Inflammatory macrophage treated with lipopolysaccharide for 4 hours (primary cell): Measurements from ENCODE around the gene GRK1.
"Not testable (repeated sequence)": the region's sequence is repeated elsewhere in the genome, so short reads cannot be mapped to it uniquely, and the experiment has no call there.

Experiments used
- DNase-seq: peaks from one replicate; pipeline ENCODE4 v3.0.0-alpha.2; 2020

GRK1 gene

DNA sequence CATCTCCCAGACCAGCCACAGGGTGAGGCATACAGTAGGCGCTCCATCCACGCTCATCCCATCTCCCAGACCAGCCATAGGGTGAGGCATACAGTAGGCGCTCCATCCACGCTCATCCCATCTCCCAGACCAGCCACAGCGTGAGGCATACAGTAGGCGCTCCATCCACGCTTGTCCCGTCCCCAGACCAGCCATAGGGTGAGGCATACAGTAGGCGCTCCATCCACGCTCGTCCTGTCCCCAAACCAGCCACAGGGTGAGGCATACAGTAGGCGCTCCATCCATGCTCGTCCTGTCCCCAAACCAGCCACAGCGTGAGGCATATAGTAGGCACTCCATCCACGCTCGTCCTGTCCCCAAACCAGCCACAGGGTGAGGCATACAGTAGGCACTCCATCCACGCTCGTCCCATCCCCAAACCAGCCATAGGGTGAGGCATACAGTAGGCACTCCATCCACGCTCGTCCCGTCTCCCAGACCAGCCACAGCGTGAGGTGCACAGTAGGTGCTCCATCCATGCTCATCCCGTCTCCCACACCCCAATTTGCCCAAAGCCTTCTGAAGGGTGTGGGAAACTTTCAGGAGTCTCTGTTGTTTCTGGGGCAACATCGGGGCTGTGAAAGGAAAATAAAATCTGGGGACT lies 78.6 kb downstream of the GRK1 start:
- not testable (repeated sequence) for DNase-seq

DNA sequence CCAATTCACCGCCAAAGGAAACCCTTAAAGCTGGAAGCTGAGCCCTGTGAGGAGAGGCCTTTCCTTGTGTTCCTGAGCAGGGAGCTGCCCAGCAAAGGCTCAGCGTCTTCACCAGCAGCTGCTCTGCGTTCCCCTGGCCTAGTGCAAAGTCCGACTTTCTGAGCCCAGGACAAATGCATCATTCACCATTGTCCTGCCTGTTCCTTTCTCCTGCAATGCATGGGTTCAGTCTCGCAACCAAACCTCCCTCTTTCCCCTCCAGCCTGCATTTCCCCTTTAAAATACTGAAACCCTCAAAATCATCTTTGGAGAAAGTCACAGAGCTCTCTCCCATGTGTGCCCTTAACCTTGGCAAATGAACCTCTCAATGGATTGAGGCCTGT lies 79.1 kb downstream of the GRK1 start:
- no peak for DNase-seq

DNA sequence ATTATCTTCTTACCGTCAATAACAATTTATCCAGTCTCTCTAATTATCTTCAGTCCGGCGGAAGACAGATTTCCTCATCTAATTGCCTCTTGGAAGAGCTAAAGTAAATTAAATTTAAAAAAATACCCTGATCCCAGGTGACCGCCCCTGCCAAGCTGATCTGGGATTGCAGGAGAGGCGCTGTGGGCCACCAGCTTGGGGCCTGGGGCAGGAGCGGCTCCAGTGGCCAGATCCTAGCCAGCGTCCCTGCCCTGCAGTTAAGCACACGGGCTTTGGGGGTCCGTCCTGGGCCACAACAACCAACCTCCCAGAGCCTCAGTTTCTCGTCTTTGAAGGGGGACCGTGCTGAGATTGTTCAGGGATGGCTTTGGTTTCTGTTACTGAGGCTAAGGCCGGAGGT lies 79.7 kb downstream of the GRK1 start:
- DNase-seq: no peak

DNA sequence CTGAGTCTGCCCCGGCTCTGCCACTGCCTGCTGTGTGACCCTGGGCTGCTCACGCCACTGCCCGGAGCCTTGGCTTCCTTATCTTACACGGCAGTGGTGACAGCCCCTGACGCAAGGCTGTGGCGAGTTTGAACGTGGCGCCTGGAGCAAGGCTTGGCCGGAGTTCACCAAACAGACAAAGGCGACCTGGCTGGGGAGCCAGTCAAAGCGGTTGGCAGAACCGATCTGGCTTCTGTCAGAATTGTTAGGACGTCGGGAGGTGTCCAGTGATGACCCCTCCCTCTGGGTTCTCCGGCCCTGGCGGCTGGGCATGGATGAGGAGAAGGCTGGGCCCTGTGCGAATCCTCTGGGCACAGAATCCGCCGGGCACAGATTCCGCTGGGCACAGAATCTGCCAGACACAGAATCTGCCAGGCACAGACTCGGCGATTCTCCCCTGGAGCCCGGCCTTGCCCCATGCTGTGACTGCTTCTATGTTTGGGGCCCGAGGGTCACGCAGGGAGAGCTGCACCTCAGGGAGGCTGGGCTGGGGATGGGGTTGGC lies 80.3 kb downstream of the GRK1 start:
- no peak for DNase-seq

DNA sequence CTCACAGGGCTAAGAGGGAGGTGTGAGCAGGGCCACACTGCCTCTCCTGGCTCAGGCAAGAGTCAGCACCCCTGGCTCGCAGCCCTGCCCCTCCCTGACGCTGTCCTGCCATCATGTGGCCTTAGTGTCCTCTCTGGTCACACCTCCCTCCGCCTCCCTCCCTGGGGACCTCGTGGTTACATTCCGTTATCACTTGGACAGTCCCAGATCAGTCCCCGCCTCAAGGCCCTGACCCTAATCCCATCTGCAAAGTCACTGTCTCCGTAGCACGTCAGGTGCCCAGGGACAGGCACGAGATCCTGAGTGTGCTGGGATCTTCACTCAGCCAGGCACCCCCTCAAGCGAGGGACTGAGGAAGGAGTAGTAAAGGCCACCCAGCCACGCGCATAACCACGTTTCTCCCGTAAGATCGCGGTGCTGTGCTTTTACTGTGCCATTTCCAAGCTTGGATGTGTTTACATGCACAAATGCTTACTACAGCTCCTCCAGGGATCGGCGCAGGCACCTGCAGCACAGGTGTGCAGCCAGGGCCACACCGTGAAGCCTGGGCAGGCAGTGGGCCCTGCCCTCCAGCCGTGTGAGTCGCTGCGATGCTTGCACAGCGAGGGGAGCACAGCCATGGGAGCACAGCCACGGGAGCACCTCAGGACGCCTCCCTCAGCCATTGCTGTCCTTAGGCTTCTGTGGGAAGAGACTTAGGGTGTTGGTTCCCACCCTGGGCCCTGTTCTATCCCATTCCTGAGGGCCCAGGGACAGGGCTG lies 81.3 kb downstream of the GRK1 start:
- DNase-seq: no peak

DNA sequence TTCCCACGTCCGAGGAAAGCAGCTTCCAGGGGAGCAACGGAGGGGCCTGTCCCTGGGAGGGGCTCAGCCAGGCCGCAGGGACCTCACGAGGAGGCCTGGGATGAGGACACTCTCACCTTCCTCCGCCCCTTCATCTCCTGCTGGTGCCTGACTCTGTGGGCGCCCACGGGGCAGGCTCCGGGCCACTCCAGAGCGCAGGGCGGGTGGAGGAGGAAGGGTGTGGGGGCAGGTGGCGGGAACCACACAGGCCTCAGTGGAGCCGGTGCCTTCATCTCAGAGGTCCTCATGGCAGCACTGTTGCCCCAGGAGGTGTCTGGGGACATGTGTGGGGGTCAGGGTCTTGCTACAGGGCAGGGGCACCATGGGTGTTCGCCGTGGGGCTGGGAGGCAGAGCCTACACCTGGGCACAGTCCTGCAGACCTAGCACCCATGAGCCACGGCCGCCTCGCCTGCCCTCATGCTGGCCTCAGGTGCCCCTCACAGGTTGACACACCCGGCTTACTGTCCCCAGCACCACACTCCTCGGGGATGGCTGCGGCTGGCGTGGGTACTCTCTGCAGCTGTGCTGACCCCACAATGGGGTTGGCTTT lies 81.9 kb downstream of the GRK1 start:
- DNase-seq: no peak

DNA sequence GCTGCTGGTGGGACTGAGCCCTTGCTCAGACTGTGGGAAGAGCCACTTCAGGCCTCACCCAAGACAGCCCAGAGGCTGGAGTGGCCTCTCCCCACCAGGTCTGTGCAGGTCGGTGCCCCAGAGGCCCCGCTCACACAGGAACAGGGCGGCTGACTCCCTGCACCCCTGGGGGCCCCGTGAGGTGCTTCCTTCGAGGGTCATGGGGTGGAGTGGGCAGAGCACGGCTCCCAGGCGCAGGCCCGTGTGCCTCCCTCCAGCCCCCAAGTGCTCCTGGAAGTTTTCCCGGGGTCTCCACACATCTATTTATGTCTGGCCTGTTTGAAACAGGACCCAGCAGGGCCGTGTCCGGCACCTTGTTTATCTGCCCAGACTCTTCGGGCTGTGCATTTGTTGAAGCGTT lies 82.5 kb downstream of the GRK1 start:
- no peak for DNase-seq

DNA sequence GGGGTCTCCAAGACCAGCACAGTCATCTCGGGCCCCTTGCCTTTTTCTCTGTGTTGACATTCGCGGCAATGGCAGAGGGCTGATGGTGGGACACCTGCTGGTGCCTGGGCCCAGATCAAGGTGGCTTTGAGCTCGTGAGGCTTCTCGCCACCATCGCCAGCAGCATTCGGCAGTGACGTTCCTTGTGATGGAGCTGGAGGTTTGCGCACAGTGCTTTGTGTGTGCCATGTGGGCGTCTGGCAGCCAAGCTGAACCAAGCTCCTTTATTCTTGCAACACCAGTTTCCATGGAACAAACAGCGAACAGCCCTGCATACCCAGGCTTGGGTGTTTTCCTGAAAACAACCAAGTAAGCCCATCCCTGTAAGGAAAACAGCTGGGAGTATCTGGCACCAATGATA lies 82.9 kb downstream of the GRK1 start:
- no peak for DNase-seq

DNA sequence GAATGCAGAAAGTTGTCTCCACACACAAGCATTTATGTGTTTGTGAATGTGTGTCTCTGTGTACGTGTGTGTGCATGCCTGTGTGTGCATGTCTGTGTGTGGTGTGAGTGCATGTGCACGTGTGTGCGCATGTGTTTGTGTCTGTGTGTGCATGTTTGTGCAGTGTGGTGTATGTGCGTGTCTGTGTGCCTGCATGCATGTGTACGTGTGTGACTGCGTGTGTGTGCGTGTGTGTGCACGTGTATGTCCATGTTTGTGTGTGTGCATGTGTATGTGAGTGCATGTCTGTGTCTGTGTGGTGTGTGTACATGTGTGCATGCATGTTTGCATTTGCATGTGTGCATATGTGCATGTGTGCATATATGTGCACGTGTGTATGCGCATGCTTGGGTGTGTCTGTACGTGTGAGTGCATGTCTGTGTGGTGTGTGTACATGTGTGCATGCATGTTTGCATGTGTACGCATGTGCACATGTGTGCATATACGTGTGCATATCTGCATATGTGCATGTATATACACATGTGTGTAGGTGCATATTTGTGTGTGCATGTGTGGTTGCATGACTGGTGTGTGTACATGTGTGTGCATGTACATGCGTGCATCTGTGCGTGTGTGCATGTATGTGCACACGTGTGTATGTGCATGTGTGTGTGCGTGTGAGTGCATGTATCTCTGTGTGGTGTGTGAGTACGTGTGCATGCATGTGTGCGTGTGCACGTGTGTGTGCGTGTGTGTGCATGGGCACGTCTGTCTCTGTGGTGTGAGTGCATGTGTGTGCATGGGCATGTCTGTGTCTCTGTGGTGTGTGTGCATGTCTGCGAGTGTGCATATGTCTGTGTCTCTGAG lies 83.8 kb downstream of the GRK1 start:
- no peak for DNase-seq

DNA sequence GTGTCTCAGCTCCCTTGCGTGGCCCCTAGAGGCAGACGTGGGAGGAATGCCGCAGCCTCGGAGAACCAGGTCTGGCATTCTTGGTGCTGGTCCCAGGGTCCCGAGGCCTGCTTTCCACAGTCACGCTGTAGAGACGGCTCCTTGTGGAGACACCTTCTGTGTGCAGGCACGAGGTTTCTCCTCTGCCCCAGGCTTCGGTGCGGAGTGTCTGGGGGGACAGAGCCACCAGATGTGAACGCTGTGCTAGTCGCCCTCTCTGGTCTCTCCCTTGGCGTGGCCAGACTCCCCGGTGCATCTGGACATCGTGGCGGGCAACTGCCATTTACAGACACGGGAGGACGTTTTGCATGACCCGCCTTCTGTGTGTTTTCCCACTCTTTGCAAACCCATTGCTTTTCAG lies 84.5 kb downstream of the GRK1 start:
- DNase-seq: no peak

DNA sequence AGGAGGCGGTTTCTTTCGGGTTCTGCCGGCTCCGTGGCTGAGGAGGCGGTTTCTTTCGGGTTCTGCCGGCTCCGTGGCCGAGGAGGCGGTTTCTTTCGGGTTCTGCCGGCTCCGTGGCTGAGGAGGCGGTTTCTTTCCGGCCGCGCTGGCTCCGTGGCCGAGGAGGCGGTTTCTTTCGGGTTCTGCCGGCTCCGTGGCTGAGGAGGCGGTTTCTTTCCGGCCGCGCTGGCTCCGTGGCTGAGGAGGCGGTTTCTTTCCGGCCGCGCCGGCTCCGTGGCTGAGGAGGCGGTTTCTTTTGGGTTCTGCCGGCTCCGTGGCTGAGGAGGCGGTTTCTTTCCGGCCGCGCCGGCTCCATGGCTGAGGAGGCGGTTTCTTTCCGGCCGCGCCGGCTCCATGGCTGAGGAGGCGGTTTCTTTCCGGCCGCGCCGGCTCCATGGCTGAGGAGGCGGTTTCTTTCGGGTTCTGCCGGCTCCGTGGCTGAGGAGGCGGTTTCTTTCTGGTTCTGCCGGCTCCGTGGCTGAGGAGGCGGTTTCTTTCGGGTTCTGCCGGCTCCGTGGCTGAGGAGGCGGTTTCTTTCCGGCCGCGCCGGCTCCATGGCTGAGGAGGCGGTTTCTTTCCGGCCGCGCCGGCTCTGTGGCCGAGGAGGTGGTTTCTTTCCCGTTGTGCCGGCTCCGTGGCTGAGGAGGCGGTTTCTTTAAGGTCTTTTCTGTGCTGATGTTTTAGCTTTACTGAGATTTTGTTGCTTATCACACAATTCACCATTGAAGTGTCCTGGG lies 85.4 kb downstream of the GRK1 start:
- DNase-seq: not testable (repeated sequence)

DNA sequence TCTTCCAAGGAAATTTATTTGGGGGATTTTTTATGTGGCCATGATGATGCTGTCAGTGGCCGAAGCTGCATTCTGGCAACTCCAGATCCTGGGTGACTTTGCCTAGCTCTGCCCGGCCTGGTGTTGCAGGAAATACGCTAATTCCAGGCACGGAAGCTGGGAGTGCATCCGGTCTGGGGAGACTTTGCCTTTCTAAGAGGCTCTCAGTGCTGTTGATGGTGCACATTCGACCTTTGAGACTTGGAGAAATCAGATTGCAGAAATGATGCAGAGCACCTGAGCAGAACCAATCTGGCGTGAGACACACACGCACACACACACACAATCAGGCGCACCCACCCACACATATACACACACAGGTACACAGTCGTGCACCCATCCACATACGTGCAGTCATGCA lies 86.2 kb downstream of the GRK1 start:
- no peak for DNase-seq

DNA sequence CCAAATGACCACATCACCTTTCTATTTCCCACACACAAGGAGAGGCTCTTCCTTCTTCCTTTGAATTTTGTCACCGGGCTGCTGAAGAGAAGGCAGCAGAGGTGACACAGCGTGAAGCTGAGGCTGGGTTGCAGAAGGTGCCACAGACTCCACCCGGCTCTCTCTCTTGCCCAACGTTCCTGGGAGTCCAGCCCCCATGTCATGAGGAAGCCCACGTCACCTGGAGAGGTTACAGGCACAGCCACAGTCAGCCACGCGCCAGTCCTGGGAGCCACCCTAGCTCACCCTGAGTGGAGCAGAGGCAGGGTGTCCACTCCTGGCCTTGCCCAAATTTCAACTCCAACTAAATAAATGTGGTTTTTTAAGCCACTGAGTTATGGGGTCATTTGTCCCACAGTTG lies 87.2 kb downstream of the GRK1 start:
- DNase-seq: no peak

DNA sequence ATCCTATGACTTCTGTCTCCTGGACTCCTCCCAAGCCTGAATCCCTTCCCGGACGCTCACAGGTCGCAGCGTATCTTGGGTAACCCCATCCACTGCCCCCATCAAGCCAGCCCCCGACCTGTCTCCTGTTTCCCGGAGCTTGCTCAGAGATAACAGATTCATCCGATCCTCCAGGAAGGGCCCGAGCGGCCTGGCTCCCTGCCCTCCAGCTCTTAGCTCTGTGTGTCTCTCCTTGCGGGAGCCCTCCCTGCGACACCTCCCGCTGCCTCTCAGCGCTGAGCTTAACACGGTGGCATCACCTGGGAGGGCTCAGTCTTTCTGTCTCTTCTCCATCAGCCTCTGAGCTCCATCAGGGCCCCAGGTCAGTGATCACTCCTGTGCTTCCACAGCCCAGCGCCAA lies 87.7 kb downstream of the GRK1 start:
- DNase-seq: no peak

DNA sequence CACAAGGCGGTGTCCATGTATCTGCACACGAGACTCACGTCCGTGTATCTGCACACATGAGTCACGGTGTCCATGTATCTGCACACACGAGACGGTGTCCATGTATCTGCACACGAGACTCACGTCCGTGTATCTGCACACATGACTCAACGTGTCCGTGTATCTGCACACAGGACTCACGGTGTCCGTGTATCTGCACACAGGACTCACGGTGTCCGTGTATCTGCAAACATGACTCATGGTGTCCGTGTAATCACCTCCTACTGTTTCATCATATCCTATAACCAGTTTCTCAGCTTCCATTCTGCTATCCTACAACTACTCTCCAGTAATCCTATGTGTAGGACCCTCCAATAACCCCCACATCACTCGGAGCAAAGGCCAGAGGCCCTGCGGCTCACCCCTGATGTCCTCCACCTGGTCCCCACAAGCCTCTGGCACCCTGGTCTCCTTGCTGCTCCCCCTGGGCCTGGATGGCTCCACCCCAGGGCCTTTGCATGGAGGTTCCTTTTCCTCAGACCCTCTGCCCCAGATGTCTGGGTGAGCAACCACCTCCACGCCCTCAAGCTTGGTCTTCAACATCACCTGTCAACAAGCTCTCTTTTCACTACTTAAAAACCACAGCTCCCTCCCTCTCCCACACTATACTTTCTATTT lies 89.5 kb downstream of the GRK1 start:
- no peak for DNase-seq

DNA sequence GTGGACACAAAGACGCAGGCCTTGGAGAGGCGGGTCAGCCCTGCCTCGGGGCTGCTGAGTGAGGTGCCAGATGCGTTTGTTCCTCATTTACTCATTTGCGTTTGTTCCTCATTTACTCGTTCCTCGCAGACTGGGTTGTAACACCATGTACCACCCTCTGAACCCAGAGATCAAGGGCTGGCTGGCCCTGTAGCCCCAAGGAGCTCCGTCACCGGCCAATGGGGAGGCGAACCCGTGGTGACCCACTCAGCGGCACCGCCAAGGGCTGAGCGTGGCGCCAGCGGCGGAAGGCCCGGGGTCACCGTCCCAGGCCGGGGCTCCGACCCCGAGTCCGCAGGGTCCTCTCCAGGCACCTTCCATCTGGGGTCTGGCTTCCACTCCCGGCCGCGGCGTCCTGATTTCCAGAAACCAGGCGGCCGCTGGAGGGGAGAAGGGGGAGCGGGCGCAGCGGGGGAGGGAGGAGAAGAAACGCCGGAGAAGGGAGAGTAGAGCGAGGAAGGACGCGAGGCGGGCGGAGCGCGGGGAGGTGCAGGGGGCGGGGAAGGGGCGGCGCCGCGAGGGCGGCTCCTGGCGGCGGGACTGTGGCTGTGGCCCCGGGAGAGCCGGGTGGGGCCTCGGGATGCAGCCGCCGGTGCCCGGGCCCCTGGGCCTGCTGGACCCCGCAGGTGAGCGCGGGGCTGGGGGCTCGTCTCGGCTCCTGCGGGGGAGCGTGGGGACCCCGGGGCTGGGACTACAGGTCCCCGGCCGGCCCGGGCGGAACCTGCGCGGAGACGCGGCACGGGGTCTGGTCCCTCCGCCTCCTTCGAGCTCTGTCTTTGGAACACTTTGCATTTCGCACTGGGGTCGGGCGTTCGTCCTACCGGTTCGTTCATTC lies 91.9 kb downstream of the GRK1 start, which contains the start of gene TMEM255B:
TSS of gene TMEM255B (plus strand) at position 576 of the 874 bp plus-strand sequence. CDS start at position 620, 44 bp downstream.
- peak; percentile 82 for DNase-seq

DNA sequence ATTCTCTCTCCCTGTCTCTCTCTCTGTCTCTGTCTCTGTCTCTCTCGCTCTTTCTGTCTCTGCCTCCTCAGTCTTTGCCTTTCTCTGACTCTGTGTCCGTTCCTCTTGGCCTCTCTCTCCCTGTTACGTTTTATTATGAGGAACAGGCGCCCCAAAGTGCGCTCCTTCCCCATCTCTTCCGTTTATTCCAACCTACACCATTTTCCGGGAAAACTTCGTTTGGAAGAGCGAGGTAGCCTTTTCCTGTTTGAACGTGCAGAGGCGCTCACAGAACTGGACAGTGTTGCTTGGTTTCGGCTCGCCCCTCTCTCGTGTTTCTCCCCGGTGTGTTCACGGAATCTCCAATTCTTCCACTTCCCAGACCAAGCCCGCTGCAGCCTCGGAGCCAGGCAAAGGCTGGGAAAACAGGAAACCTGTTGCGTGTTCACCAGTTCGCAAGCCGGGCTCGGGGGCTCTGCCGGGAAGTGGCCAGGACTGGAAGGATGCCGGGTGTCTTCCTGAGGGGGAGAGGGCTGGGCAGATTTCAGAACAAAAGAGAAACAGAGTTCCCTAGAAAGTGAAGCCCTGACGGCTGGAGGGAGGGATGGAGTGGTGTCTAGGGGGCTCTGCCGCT lies 92.6 kb downstream of the GRK1 start:
- DNase-seq: peak; percentile 8

DNA sequence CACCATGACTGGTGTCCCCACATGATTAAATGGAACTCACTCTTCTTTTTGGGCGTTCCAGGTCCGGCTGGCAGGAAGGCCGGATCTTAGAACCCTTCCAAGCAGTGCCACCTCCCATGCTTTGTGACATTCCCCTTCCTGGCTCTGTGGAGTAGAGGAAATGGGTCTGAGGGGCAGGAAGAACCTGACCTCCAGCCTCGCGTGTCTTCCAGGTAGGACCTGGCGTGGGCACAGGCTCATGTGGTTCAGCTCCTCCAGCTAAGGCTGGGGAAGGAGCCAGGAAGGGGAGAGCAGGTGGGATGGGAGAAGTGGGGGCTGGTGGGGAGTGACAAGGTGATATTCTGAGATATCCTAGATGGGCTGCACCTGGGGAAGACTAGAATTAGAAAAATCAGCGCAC lies 94.1 kb downstream of the GRK1 start:
- no peak for DNase-seq

DNA sequence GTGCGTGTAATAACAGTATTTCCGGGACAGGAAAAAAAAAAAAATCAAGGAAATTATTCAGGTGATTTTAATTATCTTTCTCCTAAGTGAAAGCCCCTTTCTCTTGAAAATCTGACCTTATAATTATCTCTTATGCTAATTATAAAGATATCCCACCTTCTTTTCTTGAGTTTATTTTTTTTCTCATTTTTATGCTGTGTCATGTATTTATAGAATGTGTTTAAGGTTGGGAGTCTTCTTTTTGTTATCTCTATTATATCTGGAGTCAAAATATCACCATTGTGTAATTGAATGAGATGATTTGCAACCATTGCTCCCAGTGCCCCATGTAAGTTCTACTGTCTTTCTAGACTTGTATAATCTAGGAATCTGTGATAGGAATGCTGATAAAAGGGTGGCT lies 95.1 kb downstream of the GRK1 start:
- no peak for DNase-seq

DNA sequence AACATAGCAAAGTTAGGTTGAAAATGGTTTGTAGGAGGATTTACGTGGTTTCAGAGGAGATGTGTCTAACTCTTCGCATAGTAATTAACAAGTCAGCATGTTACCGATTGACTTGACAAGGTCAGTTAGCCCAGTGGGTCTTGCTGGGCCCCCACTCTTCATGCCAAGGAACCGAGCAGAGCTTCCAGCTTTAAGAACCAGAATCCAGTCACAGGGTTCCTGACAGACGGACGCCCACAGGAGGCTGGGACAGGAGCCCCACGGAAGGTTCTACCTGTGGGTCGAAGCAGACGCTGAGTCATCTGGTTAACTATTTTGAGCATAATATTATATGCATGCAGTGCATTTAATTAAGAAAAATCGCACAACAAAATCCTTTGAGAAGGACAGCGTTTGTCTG lies 95.5 kb downstream of the GRK1 start:
- DNase-seq: no peak
